OCI-LY7 (cell line): ENCODE results near the gene ATP2A3.

Experiments used
- EZH2phosphoT487 ChIP-seq: fragments of 200-600 bp; sonication (generic); IDR thresholded peaks from 2 replicates; pipeline ENCODE4 v1.6.1; 2018; ENCODE audit warnings: low read depth, borderline replicate concordance, mild to moderate bottlenecking, mixed run types, antibody characterized with exemption, low read length, moderate library complexity, mixed read lengths
- TF ChIP-seq, protein P1 (sequence below): fragments of 200-600 bp; sonication (generic); conservative IDR thresholded peaks from 2 replicates; pipeline ENCODE4 v1.5.1; 2014; ENCODE audit warnings: mild to moderate bottlenecking, antibody characterized with exemption, low read length, moderate library complexity, mixed read lengths

DNA sequence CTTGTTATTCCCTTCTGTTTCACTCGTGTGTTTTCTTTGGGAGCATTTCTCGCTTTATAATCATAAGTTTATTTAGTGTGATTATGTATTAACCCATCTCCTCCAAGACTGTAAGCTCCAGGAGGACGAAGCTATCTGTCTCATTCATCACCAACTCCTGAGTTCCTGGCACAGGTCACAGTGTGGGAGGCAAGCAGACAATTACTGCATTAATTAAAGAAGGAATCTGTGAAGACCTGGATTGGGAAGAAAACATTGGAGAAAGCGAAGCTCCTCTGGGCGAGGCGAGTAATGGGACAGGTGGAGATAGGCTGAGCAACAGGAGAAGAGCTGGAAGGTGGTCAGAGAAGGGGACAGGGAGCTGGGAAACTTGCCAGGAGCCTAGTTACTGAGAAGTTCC lies 63.6 kb downstream of the ATP2A3 start:
- TF ChIP-seq, protein P1, sequence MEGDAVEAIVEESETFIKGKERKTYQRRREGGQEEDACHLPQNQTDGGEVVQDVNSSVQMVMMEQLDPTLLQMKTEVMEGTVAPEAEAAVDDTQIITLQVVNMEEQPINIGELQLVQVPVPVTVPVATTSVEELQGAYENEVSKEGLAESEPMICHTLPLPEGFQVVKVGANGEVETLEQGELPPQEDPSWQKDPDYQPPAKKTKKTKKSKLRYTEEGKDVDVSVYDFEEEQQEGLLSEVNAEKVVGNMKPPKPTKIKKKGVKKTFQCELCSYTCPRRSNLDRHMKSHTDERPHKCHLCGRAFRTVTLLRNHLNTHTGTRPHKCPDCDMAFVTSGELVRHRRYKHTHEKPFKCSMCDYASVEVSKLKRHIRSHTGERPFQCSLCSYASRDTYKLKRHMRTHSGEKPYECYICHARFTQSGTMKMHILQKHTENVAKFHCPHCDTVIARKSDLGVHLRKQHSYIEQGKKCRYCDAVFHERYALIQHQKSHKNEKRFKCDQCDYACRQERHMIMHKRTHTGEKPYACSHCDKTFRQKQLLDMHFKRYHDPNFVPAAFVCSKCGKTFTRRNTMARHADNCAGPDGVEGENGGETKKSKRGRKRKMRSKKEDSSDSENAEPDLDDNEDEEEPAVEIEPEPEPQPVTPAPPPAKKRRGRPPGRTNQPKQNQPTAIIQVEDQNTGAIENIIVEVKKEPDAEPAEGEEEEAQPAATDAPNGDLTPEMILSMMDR, result no peak
- no peak for TF ChIP-seq EZH2phosphoT487
